ENCODE measurements around the gene DAGLB.
"Not testable (repeated sequence)": the region's sequence is repeated elsewhere in the genome, so short reads cannot be mapped to it uniquely, and the experiment has no call there.

DAGLB gene

GRCh38 chr7:6461946-6462550, 14.3 kb upstream of the DAGLB start:
- no peak for DNase-seq (ENCODE audit: low spot score)

DNA sequence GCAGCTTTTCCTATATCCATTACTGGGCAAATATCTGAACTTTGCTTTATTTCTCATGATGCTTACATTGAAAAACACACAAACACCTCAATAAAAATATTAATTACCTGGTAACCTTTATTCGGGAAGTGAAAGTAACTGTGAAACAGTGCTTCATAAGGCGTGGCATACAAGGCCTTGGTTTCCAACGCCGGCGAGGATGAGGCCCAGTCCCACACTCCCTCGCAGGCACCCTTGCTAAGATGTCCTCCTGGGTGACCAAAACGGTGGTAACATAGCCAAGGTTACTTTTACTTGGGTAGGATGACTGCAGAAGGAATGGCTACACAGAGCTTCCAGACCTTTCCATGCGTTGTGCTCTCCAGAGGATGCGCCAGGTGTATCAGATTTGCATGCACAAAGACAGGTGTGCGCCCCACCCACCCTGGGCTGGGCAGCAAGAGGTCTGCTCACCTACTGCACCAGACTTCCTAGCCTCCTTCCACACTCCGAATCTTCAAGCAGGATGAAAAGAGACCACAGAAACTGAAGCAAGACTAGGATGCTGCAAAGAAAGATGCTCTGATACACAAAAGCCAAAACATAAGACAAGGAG, 13.3 kb upstream of the DAGLB start:
- DNase-seq (ENCODE audit: low spot score): no peak

GRCh38 chr7:6460303-6460702, 12.5 kb upstream of the DAGLB start:
- no peak for DNase-seq (ENCODE audit: low spot score)

DNA sequence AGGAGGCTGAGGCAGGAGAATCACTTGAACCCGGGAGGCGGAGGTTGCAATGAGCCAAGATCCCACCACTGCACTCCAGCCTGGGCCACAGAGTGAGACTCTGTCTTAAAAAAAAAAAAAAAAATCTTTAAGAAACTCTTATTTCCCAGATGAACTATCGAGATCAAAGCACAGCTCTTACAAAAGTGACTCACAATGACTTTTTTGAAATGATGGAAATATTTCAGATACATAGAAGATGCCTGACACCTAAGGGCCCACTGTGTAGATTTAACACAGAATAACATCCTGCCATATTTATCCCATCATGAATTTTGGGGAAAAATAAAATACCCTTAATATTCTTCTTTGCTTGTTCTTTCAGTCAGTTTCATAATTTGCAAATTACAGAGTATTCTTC, 10.9 kb upstream of the DAGLB start:
- DNase-seq (ENCODE audit: low spot score): not testable (repeated sequence)

GRCh38 chr7:6453734-6454133, 6.0 kb upstream of the DAGLB start:
- no peak for DNase-seq (ENCODE audit: low spot score)

DNA sequence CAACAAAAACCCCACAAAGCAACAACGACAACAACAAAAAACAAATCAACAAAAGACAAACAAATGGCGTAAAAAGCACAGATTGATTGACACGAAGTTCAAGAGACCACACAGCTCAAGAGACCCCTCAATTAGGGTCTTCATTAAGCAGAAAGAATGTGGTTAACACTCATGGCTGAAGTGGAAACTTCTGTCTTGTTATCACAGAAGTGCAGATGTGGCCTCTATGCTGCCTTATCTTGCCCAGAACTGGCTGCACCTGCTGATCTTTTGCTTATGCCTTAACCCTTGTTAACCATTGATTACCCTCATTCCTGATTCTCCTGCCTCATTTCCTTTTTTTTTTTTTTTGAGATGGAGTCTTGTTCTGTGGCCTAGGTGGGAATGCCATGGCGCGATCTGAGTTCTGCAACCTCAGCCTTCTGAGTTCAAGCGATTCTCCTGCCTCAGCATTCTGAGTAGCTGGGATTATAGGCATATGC, 3.5 kb upstream of the DAGLB start:
- no peak for DNase-seq (ENCODE audit: low spot score)

DNA sequence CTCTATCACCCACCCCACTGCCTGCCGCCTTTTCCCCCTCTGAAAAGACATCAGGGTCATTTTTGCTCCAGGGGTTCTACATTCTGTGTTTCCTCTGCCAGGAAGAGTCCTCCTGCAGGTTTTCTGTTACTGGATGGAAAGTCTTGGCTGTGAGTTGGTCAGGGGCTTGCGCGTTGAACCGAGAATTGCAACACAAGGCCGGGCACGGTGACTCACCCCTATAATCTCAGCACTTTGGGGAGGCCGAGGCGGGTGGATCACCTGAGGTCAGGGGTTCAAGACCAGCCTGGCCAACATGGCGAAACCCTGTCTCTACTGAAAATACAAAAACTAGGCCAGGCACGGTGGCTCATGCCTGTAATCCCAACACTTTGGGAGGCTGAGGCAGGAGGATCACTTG, 2.8 kb upstream of the DAGLB start:
- not testable (repeated sequence) for DNase-seq (ENCODE audit: low spot score)

DNA sequence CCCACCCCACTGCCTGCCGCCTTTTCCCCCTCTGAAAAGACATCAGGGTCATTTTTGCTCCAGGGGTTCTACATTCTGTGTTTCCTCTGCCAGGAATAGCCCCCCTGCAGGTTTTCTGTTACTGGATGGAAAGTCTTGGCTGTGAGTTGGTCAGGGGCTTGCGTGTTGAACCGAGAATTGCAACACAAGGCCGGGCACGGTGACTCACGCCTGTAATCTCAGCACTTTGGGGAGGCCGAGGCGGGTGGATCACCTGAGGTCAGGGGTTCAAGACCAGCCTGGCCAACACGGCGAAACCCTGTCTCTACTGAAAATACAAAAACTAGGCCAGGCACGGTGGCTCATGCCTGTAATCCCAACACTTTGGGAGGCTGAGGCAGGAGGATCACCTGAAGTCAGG, 2.1 kb upstream of the DAGLB start:
- not testable (repeated sequence) for DNase-seq (ENCODE audit: low spot score)

DNA sequence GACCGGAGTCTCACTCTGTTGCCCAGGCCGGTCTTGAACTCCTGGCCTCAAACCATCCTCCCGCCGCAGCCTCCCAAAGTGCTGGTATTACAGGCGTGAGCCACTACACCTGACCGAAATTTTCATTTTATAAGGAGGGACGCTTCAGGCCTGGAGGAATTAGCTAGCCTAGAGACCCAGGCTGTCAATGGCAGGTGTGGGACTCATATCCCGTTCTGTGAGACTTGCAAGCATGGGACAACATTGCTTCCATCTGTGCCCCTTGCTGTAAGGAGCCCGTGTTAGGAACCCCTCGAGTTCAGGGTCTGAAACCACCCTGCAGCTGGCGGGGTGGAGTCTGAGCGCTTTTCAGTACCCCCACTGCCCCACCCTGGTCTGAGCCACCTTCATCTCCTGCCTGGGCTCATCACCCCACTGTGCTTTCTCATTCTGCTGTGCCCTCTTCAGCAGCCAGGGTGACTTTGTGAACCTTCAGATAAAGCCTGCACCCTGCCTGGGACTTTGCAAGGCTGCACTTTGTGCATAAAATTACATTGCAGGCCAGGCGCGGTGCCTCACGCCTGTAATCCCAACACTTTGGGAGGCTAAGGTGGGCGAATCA, 1.3 kb upstream of the DAGLB start:
- DNase-seq (ENCODE audit: low spot score): no peak

- DNase-seq (ENCODE audit: low spot score): no peak
Measured at GRCh38 chr7:6446838-6447580, 745 bp downstream of the DAGLB start.

GRCh38 chr7:6444516-6445269, 3.1 kb downstream of the DAGLB start:
- no peak for DNase-seq (ENCODE audit: low spot score)

- no peak for DNase-seq (ENCODE audit: low spot score)
Measured at GRCh38 chr7:6443372-6443941, 4.3 kb downstream of the DAGLB start.

DNA sequence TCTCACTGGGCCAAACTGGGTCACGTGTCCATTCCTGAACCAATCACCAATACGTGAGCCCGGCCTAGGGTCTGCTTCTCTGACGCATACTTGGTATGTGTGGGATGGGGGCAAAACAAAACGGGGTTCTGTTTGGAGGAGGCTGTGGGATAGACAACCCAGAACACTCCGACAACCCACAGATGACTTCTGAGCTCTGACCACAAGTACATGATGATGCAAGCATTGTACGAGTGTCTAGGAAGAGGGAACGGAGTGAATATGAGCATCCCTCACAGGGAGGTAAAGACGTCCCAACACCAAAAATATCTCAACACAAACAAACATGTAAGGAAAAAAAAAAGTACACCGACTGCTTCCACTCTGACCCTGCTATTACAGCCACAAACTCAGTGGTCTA, 5.6 kb downstream of the DAGLB start:
- DNase-seq (ENCODE audit: low spot score): no peak

DNA sequence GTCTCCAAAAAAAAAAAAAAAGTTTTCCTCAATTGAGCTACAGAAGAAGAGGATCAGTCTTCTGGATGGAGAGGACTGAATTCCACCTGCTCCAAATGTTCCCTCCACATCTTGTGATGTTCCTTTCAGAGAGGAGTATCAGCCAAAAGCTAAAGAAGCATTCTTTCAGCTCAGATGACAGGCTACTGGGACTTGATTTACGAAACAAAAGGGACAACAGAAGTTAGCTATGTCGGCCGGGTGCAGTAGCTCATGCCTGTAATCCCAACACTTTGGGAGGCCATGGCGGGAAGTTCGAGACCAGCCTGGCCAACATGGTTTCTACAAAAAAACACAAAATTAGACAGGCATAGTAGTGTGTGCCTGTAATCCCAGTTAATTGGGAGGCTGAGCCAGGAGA, 7.4 kb downstream of the DAGLB start:
- no peak for DNase-seq (ENCODE audit: low spot score)

DNA sequence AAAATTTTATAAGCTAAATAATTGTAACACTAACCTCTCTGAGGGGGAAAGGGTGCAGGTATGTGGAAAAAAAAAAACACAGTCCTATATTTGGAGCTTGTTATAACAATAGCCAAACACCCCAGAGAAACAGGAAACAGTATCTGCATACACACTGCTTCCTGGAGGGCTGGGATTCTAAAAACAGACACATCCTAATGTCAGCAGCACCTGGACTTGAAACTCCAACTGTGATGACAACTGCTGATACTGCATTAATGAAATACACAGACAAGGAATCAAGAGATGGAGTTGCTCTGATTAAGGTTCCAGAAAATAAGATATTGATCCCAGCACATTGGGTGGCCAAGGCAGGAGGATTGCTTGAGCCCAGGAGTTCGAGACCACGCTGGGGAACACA, 9.3 kb downstream of the DAGLB start:
- no peak for DNase-seq (ENCODE audit: low spot score)

- no peak for DNase-seq (ENCODE audit: low spot score)
Measured at GRCh38 chr7:6437251-6437650, 10.5 kb downstream of the DAGLB start.

GRCh38 chr7:6436385-6436685, 11.4 kb downstream of the DAGLB start:
- no peak for DNase-seq (ENCODE audit: low spot score)

DNA sequence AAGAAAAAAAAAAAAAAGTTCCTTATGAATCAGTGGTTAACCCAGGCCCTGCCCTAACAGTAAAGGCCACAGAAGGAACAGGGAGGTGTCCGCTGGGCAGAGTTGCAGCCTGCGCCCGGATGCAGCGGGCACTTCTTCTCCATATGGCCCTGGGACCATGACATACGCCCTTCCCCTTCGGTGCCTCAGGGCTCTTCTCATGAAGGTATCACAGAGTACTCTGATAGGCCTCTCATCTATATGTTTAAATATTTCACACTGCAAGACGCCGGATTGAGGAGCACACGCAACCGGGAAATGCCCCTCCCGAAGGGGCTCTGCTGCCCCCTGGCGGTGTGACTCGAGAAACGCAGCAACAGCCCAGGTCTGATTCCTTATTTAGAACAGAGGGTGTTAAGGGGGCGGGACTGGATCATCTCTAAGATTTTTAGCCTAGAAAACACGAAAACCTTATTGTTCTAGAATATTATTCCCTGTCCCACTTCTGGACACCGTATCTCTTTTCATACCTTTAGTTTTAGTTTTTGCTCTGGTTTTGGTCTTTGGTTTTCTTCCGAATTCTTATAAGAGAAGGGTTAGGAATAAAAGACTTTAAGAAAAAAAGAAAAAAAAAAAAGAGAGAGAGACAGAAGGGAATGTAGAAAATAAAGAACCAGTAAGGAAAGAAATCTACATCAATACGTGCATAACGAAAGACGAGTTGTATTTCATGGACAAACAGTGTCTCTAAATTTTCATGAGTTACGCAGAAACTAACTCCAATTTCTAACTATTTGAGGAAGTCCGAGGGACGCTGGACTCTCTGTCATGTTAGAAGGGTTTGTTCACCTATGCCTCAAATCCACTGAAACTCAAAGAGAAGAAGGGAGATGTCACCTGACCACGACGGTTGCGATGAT, 12.0 kb downstream of the DAGLB start:
- peak; percentile 86 for DNase-seq (ENCODE audit: low spot score)

GRCh38 chr7:6433784-6434615, 13.8 kb downstream of the DAGLB start:
- DNase-seq (ENCODE audit: low spot score): no peak

DNA sequence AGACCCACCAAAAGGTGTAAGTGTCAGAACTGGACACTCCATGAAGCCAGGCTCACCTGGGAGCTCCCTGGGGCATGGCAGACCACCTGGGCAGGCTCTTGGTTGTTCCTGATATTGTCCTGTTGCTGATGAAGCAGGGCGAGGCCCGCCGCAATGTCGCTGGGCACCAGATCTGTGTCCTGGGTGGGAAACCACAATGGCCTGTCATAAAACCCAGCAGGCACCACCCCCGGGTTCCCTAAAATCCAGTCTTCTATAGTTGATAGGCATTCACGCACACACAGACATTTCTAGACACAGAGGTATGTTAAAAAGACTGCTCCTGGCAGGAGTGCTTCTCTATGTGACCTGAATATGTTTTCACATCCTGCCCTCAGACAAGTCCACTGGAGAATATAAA, 15.0 kb downstream of the DAGLB start:
- no peak for DNase-seq (ENCODE audit: low spot score)

Data from left forelimb (tissue), 1 donor.